T-helper 17 cell (primary cell): Measurements from ENCODE around the gene RABGAP1L. TPM values are rescaled to one million over a fixed set of nuclear protein-coding genes. Genes with fewer than 3 reads are reported as not detected.
"Not testable (repeated sequence)": the region's sequence is repeated elsewhere in the genome, so short reads cannot be mapped to it uniquely, and the experiment has no call there.

Experiments
- ATAC-seq: fragments of 150-1000 bp; cut with Tn5 transposase; 2 replicates; pipeline ENCODE4 v1.10.0; 2021; ENCODE audit warnings: mild to moderate bottlenecking, moderate library complexity
- DNase-seq, 3 donors: peaks; one replicate each; pipeline versions ENCODE4 v3.0.0 to v3.0.0-alpha.2; 2020 to 2021
- H3K9me3 ChIP-seq: one replicate; pipeline ENCODE4 v1.7.0; 2013; ENCODE audit warnings: low read length, mild to moderate bottlenecking; ENCODE audit not compliant: control insufficient read depth, poor library complexity, severe bottlenecking
- H3K27ac Mint-ChIP-seq: one replicate; pipeline ENCODE4 v1.8.0; 2022; ENCODE audit warnings: mild to moderate bottlenecking, moderate library complexity, mixed read lengths
- H3K27me3 Mint-ChIP-seq: one replicate; pipeline ENCODE4 v1.8.0; 2022; ENCODE audit warnings: mixed read lengths
- H3K36me3 Mint-ChIP-seq: one replicate; pipeline ENCODE4 v1.8.0; 2022; ENCODE audit warnings: low read depth, mixed read lengths
- H3K4me1 Mint-ChIP-seq: one replicate; pipeline ENCODE4 v1.8.0; 2022; ENCODE audit warnings: mild to moderate bottlenecking, mixed read lengths
- H3K4me3 Mint-ChIP-seq: one replicate; pipeline ENCODE4 v1.8.0; 2022; ENCODE audit warnings: mild to moderate bottlenecking, moderate library complexity, mixed read lengths
- total RNA-seq, 4 donors: library from RNA in 2 of 4; stranded (reverse) in 2 of 4; gene quantifications; one replicate each; pipeline ENCODE4 v1.2.3 and lab custom pipeline; 2022 to 2026

RABGAP1L gene
- total RNA-seq, 2 donors from 2014 or later = 112 to 120 TPM

- H3K36me3 Mint-ChIP-seq = peaks cover 5% of the 10 kb centered on the region
- DNase-seq (no peak), ATAC-seq (no peak)
- no peak overlapping the region for H3K27ac Mint-ChIP-seq
- H3K9me3 ChIP-seq = no peaks in the 10 kb centered on the region
- no peaks in the 10 kb centered on the region for H3K27me3 Mint-ChIP-seq
- H3K4me3 Mint-ChIP-seq = no peak overlapping the region
- H3K4me1 Mint-ChIP-seq = peaks cover 7% of the 10 kb centered on the region
These were observed 670.7 kb downstream of the RABGAP1L start for GRCh38 chr1:174829990-174830389.

DNA sequence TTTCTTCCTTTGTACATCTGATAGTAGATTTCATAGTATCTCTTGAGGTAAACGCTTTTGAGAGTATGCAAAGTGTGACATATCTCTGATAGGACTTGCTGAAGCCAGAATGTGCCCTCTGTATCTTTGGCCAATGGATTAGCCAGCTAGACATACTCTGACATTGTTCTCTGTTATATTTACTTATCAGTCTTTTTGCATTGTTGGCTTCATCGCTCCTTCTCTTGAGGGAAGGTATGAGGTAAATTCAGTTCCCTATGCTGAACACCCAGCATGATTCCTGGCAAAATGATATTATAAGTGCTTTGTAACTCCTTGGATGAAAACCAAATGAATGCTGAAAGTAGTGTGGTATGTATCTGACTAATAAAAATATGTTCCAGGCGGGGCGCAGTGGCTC is 677.2 kb downstream of the RABGAP1L start:
- Mint-ChIP-seq H3K4me3 (no peak overlapping the region), H3K36me3 (no peaks in the 10 kb centered on the region), H3K4me1 (no peaks in the 10 kb centered on the region), H3K27ac (no peak overlapping the region), H3K27me3 (no peaks in the 10 kb centered on the region)
- no peak for ATAC-seq
- no peak for DNase-seq
- no peaks in the 10 kb centered on the region for H3K9me3 ChIP-seq

GRCh38 chr1:174837386-174837785 is 678.1 kb downstream of the RABGAP1L start:
- no peak overlapping the region for H3K4me3 Mint-ChIP-seq
- ATAC-seq (no peak), DNase-seq (no peak)
- no peaks in the 10 kb centered on the region for H3K9me3 ChIP-seq
- H3K27ac Mint-ChIP-seq = peak overlapping the region; percentile 70
- no peaks in the 10 kb centered on the region for H3K27me3 Mint-ChIP-seq
- no peaks in the 10 kb centered on the region for H3K4me1 Mint-ChIP-seq
- no peaks in the 10 kb centered on the region for H3K36me3 Mint-ChIP-seq

- ATAC-seq = no peak
- Mint-ChIP-seq H3K36me3 (no peaks in the 10 kb centered on the region), H3K27me3 (no peaks in the 10 kb centered on the region), H3K4me1 (no peaks in the 10 kb centered on the region), H3K27ac (no peak overlapping the region), H3K4me3 (no peak overlapping the region)
- DNase-seq = no peak
- H3K9me3 ChIP-seq = no peaks in the 10 kb centered on the region
These were observed 679.9 kb downstream of the RABGAP1L start for GRCh38 chr1:174839211-174839610.

DNA sequence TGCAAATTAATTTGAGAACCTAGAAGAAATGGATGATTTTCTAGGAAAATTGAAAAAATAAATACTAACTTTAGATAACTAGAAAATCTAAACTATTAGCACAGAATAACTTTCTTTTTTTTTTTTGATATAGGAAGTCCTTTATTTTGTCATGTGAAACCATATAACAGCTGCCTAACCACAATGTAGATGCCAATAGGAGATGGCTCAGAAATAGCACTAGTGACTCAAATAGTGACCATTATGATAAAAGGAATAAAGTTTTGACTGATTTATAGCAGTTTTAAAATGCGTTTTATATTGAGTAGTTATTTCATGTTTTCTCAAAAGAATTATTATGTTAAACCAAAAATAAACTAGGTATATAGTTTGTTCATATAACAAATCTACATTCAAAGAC is 682.4 kb downstream of the RABGAP1L start:
- no peaks in the 10 kb centered on the region for H3K27me3 Mint-ChIP-seq
- no peaks in the 10 kb centered on the region for H3K4me1 Mint-ChIP-seq
- no peak overlapping the region for H3K4me3 Mint-ChIP-seq
- no peaks in the 10 kb centered on the region for H3K36me3 Mint-ChIP-seq
- no peaks in the 10 kb centered on the region for H3K9me3 ChIP-seq
- ATAC-seq = no peak
- no peak for DNase-seq
- no peak overlapping the region for H3K27ac Mint-ChIP-seq

DNA sequence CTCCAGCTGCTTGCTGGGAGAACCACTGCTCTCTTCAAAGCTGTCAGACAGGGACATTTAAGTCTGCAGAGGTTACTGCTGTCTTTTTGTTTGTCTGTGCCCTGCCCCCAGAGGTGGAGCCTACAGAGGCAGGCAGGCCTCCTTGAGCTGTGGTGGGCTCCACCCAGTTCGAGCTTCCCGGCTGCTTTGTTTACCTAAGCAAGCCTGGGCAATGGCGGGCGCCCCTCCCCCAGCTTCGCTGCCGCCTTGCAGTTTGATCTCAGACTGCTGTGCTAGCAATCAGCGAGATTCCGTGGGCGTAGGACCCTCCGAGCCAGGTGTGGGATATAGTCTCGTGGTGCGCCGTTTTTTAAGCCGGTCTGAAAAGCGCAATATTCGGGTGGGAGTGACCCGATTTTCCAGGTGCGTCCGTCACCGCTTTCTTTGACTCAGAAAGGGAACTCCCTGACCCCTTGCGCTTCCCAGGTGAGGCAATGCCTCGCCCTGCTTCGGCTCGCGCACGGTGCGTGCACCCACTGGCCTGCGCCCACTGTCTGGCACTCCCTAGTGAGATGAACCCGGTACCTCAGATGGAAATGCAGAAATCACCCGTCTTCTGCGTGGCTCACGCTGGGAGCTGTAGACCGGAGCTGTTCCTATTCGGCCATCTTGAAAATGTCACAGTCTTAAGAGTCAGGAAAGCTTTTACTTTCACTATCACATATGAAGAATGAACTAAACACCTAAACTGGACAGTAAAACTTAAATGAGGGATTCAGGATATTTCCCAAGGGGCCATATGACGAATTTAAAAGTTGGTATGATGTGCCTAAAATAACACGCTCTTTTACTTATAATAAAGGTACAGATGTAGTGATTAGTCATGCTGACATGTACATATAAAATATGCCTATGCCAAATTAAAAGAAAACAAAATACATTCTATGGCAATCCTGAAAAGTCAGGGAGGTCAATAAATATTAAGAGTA is 689.6 kb downstream of the RABGAP1L start:
- H3K36me3 Mint-ChIP-seq, H3K4me1 Mint-ChIP-seq, H3K27ac Mint-ChIP-seq, H3K27me3 Mint-ChIP-seq, H3K4me3 Mint-ChIP-seq, ATAC-seq, H3K9me3 ChIP-seq, DNase-seq: not testable (repeated sequence)

DNA sequence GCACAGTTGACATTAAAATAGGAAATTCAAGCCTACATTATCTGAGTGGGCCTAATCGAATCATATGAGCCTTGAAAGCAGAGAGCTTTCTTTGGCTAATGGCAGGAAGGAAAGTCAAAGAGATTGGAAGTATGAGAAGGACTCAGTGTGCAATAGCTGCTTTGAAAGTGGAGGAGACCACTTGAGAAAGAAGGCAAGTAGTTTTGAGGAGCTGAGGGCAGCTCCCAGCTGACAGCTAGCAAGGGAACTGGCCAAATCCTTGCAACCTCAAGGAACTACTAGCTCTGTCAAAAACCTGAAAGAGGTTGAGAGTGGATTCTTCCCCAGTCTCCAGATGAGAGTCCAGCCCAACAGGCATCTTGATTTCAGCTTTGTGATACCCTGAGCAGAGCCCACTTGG is 691.4 kb downstream of the RABGAP1L start:
- ATAC-seq = no peak

GRCh38 chr1:174858301-174858700 is 699.0 kb downstream of the RABGAP1L start:
- Mint-ChIP-seq H3K4me1 (peaks cover 2% of the 10 kb centered on the region), H3K4me3 (no peak overlapping the region), H3K27me3 (no peaks in the 10 kb centered on the region), H3K36me3 (no peaks in the 10 kb centered on the region), H3K27ac (no peak overlapping the region)
- DNase-seq = no peak
- ATAC-seq = no peak
- no peaks in the 10 kb centered on the region for H3K9me3 ChIP-seq

More for the DNA sequence above, 691.4 kb downstream of the RABGAP1L start:
- Mint-ChIP-seq H3K27ac (peak overlapping the region; percentile 47), H3K36me3 (no peaks in the 10 kb centered on the region), H3K27me3 (no peaks in the 10 kb centered on the region), H3K4me1 (peaks cover 5% of the 10 kb centered on the region), H3K4me3 (no peak overlapping the region)
- H3K9me3 ChIP-seq = no peaks in the 10 kb centered on the region
- DNase-seq = no peak

DNA sequence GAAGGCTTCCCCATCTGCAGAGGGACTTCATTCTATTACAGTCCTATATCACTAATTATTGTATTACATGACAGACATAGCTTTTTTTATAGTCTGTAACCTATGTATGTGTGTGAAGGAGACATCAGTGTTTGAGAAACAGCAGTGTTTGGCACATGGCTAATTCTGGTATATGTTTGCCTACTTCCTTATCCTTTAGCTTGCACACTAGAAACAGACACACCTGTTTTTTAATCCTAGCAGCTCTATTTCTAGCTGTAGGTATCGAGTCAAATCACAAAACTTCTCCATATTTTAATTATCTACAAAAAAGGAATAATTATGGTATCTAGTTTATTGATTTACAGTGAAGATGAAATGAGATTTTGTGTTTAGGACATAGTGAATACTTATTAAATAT is 711.0 kb downstream of the RABGAP1L start:
- Mint-ChIP-seq H3K4me3 (no peak overlapping the region), H3K27ac (no peak overlapping the region), H3K36me3 (no peaks in the 10 kb centered on the region), H3K4me1 (peaks cover 5% of the 10 kb centered on the region), H3K27me3 (no peaks in the 10 kb centered on the region)
- H3K9me3 ChIP-seq = no peaks in the 10 kb centered on the region
- no peak for ATAC-seq
- no peak for DNase-seq

- H3K27me3 Mint-ChIP-seq = no peaks in the 10 kb centered on the region
- H3K9me3 ChIP-seq = no peaks in the 10 kb centered on the region
- H3K4me1 Mint-ChIP-seq = peaks cover 5% of the 10 kb centered on the region
- H3K27ac Mint-ChIP-seq = no peak overlapping the region
- DNase-seq (no peak), ATAC-seq (no peak)
- H3K36me3 Mint-ChIP-seq = no peaks in the 10 kb centered on the region
- H3K4me3 Mint-ChIP-seq = no peak overlapping the region
These were observed 712.6 kb downstream of the RABGAP1L start for GRCh38 chr1:174871886-174872285.

DNA sequence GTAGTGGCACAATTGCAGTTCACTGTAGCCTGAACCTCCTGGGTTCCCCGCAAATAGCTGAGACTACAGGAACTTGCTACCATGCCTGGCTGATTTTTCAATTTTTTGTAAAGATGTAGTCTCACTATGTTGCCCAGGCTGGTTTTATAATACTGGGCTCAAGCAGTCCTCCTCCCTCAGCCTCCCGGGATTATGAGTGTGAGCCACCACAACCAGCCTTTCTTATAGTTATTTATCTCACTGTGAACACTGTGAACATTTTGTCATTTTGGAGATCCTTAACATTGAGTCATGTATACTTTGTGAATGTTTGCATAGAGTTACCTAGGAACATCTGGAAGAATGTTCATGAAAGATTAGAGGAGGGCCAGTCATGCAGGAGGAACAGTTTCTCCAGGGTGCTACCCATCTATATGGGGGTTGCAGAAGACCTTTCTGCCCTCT is 713.3 kb downstream of the RABGAP1L start:
- H3K9me3 ChIP-seq = no peaks in the 10 kb centered on the region
- peak overlapping the region; percentile 66 for H3K27ac Mint-ChIP-seq
- no peak overlapping the region for H3K4me3 Mint-ChIP-seq
- DNase-seq (no peak), ATAC-seq (no peak)
- H3K4me1 Mint-ChIP-seq = peaks cover 8% of the 10 kb centered on the region
- no peaks in the 10 kb centered on the region for H3K36me3 Mint-ChIP-seq
- H3K27me3 Mint-ChIP-seq = no peaks in the 10 kb centered on the region

DNA sequence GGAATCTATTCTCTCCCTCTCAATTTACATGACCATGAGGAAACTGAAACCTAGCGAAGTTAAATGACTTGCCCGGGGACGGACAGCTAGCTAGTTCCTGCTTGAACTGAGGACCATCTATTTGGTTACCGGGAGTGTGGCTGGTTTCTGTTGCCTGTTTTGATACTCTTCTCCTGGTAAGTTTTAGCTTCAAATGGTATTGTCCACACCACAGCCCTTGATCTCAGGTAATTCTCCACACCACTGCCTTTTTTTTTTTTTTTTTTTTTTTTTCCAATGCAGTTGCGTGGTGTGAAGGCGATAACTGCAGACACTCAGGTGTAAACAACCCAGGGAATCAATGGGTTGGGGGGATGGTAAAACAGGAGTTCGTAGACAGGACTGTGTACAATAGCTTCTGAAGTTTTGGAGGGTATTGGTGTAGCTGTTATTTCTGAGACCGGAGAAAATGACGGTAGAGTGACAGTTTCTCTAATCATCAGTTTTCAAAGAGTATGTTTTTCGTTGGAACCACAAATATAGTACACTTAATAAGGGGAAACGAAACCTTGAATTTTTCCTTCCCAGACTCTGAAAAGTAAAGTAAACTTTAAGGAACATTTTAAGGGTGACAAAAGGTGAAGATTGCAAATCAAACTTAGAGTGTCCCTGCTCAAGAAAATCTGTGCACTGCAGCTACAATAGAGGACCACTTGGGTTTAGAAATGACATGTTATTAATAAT is 715.2 kb downstream of the RABGAP1L start:
- Mint-ChIP-seq H3K4me3 (peak overlapping the region; percentile 76), H3K36me3 (no peaks in the 10 kb centered on the region), H3K27me3 (no peaks in the 10 kb centered on the region), H3K4me1 (peaks cover 8% of the 10 kb centered on the region), H3K27ac (peak overlapping the region; percentile 66)
- DNase-seq = no peak
- peak; percentile 22 for ATAC-seq
- no peaks in the 10 kb centered on the region for H3K9me3 ChIP-seq

GRCh38 chr1:174875306-174875705 is 716.0 kb downstream of the RABGAP1L start:
- DNase-seq = peak in 1 of 3 donors; percentile 8
- Mint-ChIP-seq H3K27ac (peak overlapping the region; percentile 39), H3K4me3 (peak overlapping the region; percentile 76), H3K36me3 (no peaks in the 10 kb centered on the region), H3K27me3 (no peaks in the 10 kb centered on the region), H3K4me1 (peaks cover 8% of the 10 kb centered on the region)
- peak; percentile 82 for ATAC-seq
- no peaks in the 10 kb centered on the region for H3K9me3 ChIP-seq
